ENCODE data around the gene SH3BP1.
A peak's percentile ranks its signal among the peaks of the same experiment; 100 is the strongest.

Gene SH3BP1

DNA sequence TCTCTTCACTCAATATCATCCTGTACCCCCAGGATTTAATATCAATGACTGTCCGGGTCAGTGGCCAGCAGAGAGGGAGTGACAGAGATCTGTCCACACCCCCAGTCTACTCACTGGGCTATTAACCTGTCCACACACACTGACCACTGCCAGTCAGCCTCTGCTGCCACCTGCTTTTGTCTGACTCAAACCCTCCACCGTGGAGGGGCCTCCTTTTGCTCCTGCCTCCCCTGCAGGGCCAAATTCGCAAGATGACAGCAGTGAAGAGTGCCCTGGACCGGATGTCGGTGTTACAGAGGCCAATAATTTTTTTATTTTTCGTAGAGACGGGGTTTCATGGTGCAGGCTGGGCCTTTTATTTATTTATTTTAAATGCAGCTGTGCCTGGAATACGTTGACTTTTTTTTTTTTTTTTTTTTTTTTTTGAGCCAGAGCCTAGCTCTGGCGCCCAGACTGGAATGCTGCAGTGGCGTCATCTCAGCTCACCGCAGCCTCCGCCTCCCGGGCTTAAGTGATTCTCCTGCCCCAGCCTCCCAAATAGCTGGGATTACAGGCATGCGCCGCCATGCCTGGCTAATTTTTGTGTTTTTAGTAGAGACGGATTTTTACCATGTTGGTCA is 24.2 kb downstream of the SH3BP1 start:
- Histone ChIP-seq H3K36me3 (ENCODE audit: low read length) (no peaks in the 10 kb centered on the region), H2AFZ (ENCODE audit: low read depth, low read length, severe bottlenecking) (no peak overlapping the region), H3K27me3 (ENCODE audit: low read length) (no peaks in the 10 kb centered on the region), H3F3A (ENCODE audit: insufficient read depth) (peaks cover 20% of the 10 kb centered on the region), H4K20me1 (ENCODE audit: low read depth, low read length) (peaks cover 3% of the 10 kb centered on the region; the same call in 1 of the 2 replicates), H3K9ac (ENCODE audit: low read length) (no peak overlapping the region; the same call in 1 of the 2 replicates), H3K9me3 (ENCODE audit: insufficient read depth, low read length) (no peaks in the 10 kb centered on the region), H3K79me2 (ENCODE audit: insufficient read depth, low read length) (peaks cover 67% of the 10 kb centered on the region), H3K4me3 (ENCODE audit: insufficient read depth, low read length, poor library complexity, severe bottlenecking) (no peak overlapping the region), H3K27ac (ENCODE audit: low read depth, low read length) (peak overlapping the region; percentile 44), H3K9me2 (replicated peaks; ENCODE audit: insufficient read depth, low read length) (no peaks in the 10 kb centered on the region), H3K4me2 (ENCODE audit: low read depth, low read length, poor library complexity, severe bottlenecking) (peak overlapping the region; percentile 10)
- TF ChIP-seq EZH2phosphoT487 (conservative IDR thresholded peaks at IDR 0.05; ENCODE audit: low read length), result no peak
- TF ChIP-seq, protein P1, sequence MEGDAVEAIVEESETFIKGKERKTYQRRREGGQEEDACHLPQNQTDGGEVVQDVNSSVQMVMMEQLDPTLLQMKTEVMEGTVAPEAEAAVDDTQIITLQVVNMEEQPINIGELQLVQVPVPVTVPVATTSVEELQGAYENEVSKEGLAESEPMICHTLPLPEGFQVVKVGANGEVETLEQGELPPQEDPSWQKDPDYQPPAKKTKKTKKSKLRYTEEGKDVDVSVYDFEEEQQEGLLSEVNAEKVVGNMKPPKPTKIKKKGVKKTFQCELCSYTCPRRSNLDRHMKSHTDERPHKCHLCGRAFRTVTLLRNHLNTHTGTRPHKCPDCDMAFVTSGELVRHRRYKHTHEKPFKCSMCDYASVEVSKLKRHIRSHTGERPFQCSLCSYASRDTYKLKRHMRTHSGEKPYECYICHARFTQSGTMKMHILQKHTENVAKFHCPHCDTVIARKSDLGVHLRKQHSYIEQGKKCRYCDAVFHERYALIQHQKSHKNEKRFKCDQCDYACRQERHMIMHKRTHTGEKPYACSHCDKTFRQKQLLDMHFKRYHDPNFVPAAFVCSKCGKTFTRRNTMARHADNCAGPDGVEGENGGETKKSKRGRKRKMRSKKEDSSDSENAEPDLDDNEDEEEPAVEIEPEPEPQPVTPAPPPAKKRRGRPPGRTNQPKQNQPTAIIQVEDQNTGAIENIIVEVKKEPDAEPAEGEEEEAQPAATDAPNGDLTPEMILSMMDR (IDR thresholded peaks at IDR 0.05; ENCODE audit: insufficient read depth, low read length, poor library complexity, severe bottlenecking), result no peak

DNA sequence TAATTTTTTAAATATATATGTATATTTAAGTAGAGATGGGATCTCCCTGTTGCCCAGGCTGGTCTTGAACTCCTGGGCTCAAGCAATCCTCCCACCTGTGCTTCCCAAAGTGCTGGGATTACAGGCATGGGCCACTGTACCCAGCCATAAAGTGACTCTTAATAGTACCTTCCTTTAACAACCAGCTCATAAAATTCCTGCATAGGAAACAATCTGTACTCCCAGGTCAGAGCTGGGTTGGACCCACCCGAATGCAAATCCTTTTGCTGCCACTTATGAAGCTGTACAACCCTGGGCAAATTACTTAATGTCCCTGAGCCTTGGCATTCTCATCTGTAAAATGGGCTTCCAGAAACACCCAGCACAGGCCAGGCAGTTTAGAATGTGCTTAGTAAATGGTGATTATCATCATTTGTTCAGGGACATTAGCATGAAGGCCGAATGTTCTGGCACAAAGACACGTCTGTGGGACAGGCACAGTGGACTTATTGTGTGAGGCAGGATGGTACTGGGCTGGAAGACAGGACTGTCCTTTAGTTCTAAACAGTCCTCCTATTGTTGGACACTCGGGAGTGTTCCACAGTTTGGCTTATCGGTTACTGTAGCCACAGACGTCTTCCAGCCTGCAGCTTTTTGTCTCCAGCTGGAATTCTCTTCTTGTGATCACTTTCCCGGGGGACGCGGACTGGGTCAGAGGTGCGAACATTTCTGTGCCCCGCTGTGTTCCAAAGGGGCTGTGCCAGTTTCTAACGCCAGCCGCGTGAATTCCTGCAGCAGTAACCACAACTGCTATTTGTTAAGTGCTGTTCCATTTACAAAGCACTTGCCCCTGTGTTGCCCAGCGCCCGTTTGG is 25.0 kb downstream of the SH3BP1 start:
- Histone ChIP-seq H3K79me2 (ENCODE audit: insufficient read depth, low read length) (peaks cover 63% of the 10 kb centered on the region), H3F3A (ENCODE audit: insufficient read depth) (peaks cover 20% of the 10 kb centered on the region), H3K27me3 (ENCODE audit: low read length) (no peaks in the 10 kb centered on the region), H3K9me3 (ENCODE audit: insufficient read depth, low read length) (no peaks in the 10 kb centered on the region), H3K4me3 (ENCODE audit: insufficient read depth, low read length, poor library complexity, severe bottlenecking) (no peak overlapping the region), H3K4me2 (ENCODE audit: low read depth, low read length, poor library complexity, severe bottlenecking) (no peak overlapping the region), H3K36me3 (ENCODE audit: low read length) (no peaks in the 10 kb centered on the region), H3K27ac (ENCODE audit: low read depth, low read length) (no peak overlapping the region), H4K20me1 (ENCODE audit: low read depth, low read length) (peaks cover 3% of the 10 kb centered on the region; the same call in 1 of the 2 replicates), H3K9ac (ENCODE audit: low read length) (no peak overlapping the region), H2AFZ (ENCODE audit: low read depth, low read length, severe bottlenecking) (no peak overlapping the region), H3K9me2 (replicated peaks; ENCODE audit: insufficient read depth, low read length) (no peaks in the 10 kb centered on the region)
- no peak for TF ChIP-seq EZH2phosphoT487 (conservative IDR thresholded peaks at IDR 0.05; ENCODE audit: low read length)
- TF ChIP-seq, protein P1 (IDR thresholded peaks at IDR 0.05; ENCODE audit: insufficient read depth, low read length, poor library complexity, severe bottlenecking), result no peak

DNA sequence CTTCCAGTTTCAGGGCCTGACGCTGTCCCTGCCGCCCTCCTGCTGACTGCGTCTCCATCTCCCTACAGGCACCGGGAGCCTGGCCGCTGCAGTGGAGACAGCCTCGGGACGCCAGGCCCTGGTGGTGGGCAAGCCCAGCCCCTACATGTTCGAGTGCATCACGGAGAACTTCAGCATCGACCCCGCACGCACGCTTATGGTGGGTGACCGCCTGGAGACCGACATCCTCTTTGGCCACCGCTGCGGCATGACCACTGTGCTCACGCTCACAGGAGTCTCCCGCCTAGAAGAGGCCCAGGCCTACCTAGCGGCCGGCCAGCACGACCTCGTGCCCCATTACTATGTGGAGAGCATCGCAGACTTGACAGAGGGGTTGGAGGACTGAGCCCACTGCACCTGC is 26.0 kb downstream of the SH3BP1 start:
- Histone ChIP-seq H3K79me2 (ENCODE audit: insufficient read depth, low read length) (peaks cover 53% of the 10 kb centered on the region), H4K20me1 (ENCODE audit: low read depth, low read length) (peaks cover 3% of the 10 kb centered on the region; the same call in 1 of the 2 replicates)

More for the DNA sequence above, 26.0 kb downstream of the SH3BP1 start:
- H3K9ac ChIP-seq (ENCODE audit: low read length), result no peak overlapping the region
- no peak for TF ChIP-seq EZH2phosphoT487 (conservative IDR thresholded peaks at IDR 0.05; ENCODE audit: low read length)
- H3K9me2 ChIP-seq (replicated peaks; ENCODE audit: insufficient read depth, low read length), result no peaks in the 10 kb centered on the region
- H2AFZ ChIP-seq (ENCODE audit: low read depth, low read length, severe bottlenecking), result no peak overlapping the region
- no peaks in the 10 kb centered on the region for H3K9me3 ChIP-seq (ENCODE audit: insufficient read depth, low read length)
- H3K27me3 ChIP-seq (ENCODE audit: low read length), result no peaks in the 10 kb centered on the region
- no peak overlapping the region for H3K4me3 ChIP-seq (ENCODE audit: insufficient read depth, low read length, poor library complexity, severe bottlenecking)
- H3K36me3 ChIP-seq (ENCODE audit: low read length), result no peaks in the 10 kb centered on the region
- H3K4me2 ChIP-seq (ENCODE audit: low read depth, low read length, poor library complexity, severe bottlenecking), result no peak overlapping the region
- H3F3A ChIP-seq (ENCODE audit: insufficient read depth), result peaks cover 10% of the 10 kb centered on the region
- H3K27ac ChIP-seq (ENCODE audit: low read depth, low read length), result no peak overlapping the region
